Central memory CD4-positive, alpha-beta T cell (primary cell): Measurements from ENCODE around the gene FHDC1.

Experiments used
- DNase-seq: peaks from one replicate; pipeline ENCODE4 v3.0.0; 2022

FHDC1 gene

GRCh38 chr4:152935143-152935542 lies 980 bp upstream of the FHDC1 start:
- DNase-seq, result no peak

GRCh38 chr4:152936446-152937335 lies 568 bp downstream of the FHDC1 start:
- DNase-seq, result no peak

GRCh38 chr4:152937336-152938236 lies 1.5 kb downstream of the FHDC1 start:
- DNase-seq, result no peak

- no peak for DNase-seq
These were observed 2.3 kb downstream of the FHDC1 start for GRCh38 chr4:152938237-152938947.

GRCh38 chr4:152939621-152940020 lies 3.5 kb downstream of the FHDC1 start:
- DNase-seq, result no peak

- DNase-seq, result no peak
These were observed 4.3 kb downstream of the FHDC1 start for GRCh38 chr4:152940461-152940860.

- DNase-seq, result no peak
These were observed 5.3 kb downstream of the FHDC1 start for GRCh38 chr4:152941411-152941810.

- no peak for DNase-seq
These were observed 6.2 kb downstream of the FHDC1 start for GRCh38 chr4:152942346-152942745.

GRCh38 chr4:152943672-152944071 lies 7.5 kb downstream of the FHDC1 start:
- DNase-seq, result no peak

- no peak for DNase-seq
These were observed 8.7 kb downstream of the FHDC1 start for GRCh38 chr4:152944666-152945320.

GRCh38 chr4:152945639-152946038 lies 9.5 kb downstream of the FHDC1 start:
- no peak for DNase-seq

GRCh38 chr4:152946446-152946845 lies 10.3 kb downstream of the FHDC1 start:
- no peak for DNase-seq

- DNase-seq, result no peak
These were observed 11.2 kb downstream of the FHDC1 start for GRCh38 chr4:152947311-152947710.

- DNase-seq, result no peak
These were observed 13.8 kb downstream of the FHDC1 start for GRCh38 chr4:152949930-152950329.

GRCh38 chr4:152950402-152951274 lies 14.5 kb downstream of the FHDC1 start:
- no peak for DNase-seq

- DNase-seq, result no peak
These were observed 15.2 kb downstream of the FHDC1 start for GRCh38 chr4:152951348-152951747.

- DNase-seq, result no peak
These were observed 17.4 kb downstream of the FHDC1 start for GRCh38 chr4:152953514-152953913.

GRCh38 chr4:152954741-152955140 lies 18.6 kb downstream of the FHDC1 start:
- DNase-seq, result no peak

- no peak for DNase-seq
These were observed 20.0 kb downstream of the FHDC1 start for GRCh38 chr4:152956147-152956546.

- no peak for DNase-seq
These were observed 20.7 kb downstream of the FHDC1 start for GRCh38 chr4:152956650-152957436.
